ENCODE data around the gene TMX4.

- no peak for TF ChIP-seq TAF1 (IDR thresholded peaks at IDR 0.05; ENCODE audit: low read depth, low read length)
- no peak for TF ChIP-seq POLR2A (IDR thresholded peaks at IDR 0.05; ENCODE audit: low read depth, low read length)
- TF ChIP-seq POLR2AphosphoS5 (IDR thresholded peaks at IDR 0.05; ENCODE audit: low read depth, low read length): no peak
- no peak for TF ChIP-seq POU2F2 (IDR thresholded peaks at IDR 0.05; ENCODE audit: low read depth, low read length)
- TF ChIP-seq SPI1 (IDR thresholded peaks at IDR 0.05; ENCODE audit: low read depth, low read length): no peak
- TF ChIP-seq PAX5 (IDR thresholded peaks at IDR 0.05; ENCODE audit: insufficient read depth, low read length, severe bottlenecking): no peak
Measured at GRCh38 chr20:7959484-7959883, 60.1 kb downstream of the TMX4 start.
